NCI-H2227 (cell line): ENCODE results near the gene HOXC9.

Experiments
- DNase-seq: peaks from one replicate; lab custom pipeline; 2025; ENCODE audit not compliant: unreplicated experiment; lab: John Stamatoyannopoulos, UW

Gene HOXC9

DNA sequence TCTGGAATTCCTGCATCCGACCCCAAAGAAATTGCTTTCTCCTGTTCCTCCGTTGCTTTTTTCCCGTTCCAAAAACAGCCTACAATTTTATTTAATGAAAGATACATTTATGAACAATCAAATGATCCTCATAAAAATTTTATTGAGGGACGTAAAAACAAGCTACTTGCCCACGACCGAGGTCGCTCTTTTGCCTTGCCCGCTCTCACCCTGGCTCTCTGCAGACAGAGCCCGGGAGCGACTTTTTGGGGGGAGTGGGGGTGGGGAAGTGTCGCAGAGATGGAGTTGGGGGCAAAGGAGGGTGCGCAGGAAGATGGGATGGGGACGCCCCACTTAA is 1.1 kb upstream of the HOXC9 start:
- DNase-seq, result no peak

DNA sequence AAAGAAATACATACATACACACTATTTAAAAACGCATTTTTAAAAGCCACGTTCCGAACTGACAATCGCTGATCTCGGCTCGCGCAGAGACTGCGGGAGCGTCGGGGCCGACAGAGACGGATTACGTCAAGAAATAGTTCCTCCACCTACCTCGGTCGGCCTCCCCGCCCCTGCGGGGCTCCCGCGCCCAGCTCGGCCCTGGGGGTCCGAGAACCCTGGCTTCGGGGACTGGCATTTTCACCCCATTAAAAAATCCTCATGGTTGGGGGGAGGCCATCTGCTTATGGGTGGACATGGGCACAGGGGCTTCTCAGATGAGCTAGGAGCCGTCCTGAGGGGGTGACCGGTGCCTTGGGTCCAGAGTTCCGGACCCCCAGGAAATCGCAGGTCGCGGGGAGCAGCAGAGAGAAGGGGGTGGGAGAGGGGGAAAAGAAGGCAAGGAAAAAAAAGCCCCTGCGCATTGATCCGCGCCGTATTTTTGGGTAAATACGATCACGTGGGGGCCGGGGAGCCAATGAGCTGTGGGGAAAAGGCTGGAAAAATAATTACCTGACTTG is 324 bp upstream of the HOXC9 start:
- DNase-seq, result peak; percentile 68

DNA sequence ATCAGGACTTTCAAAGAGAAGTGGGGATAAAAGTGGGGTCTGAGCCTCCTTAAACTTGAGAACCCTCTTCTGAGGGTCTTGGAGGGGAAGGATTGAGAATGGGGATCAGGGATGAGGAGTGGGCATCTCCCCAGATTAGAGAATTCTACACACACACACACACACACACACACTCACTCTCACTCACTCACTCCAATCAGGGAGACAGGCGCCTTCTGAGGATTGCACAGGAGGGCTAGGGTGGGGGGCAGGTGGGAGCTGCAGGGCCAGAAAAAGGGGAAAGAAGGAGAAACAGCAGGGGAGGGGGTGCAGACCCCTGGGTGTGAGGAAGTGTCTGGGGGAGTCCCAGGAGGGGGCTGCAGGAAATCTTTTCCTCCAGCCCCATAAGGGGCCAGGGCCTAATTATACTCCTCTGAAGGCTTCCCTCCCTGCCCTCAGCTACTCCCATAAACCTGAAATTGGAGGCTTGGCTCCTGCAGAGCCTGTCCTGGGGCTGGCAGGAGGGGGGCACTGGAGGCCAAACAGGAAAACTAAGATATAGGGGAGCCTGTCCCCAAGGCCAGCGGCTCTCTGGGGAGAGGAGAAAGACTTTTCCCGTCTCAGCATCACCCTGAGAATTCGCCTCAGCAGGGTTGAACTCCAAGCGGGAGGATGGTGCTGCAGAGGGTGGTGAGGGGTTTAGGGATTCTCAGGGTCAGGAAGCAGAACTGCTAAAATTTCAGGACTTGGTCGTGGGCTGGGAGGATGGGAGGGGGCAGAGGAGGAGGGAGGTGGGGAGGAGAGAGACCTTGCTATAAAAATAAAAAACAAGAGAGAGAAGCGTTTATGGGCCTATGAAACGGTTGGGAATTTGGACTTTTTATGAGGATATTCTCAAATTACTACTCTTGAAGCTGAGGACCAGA is 1.6 kb downstream of the HOXC9 start:
- no peak for DNase-seq

- DNase-seq, result no peak
Observed at GRCh38 chr12:54002278-54002914, 2.4 kb downstream of the HOXC9 start.

DNA sequence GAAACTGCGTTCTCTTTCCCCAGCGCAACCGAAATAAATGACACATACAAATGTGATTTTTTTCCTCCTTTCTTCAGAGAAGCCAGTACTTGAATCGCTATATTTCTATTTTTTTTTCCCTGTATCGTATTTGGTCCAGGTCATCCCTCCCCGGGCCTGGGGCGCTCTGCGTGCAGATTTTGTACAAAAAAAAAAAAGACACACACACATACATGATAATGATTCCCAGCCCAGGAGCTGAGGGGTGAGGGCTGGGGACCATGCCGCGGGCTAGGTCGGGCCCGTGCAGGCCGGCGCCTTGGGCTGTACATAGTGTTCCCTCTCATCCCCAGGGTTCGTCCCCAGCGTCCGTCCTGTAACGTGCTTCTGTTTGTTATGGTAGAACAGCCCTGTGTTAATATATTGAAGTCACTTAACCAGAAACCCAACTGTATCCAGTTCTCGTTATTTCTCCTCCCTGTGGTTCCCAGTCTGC is 3.0 kb downstream of the HOXC9 start:
- DNase-seq, result no peak

DNA sequence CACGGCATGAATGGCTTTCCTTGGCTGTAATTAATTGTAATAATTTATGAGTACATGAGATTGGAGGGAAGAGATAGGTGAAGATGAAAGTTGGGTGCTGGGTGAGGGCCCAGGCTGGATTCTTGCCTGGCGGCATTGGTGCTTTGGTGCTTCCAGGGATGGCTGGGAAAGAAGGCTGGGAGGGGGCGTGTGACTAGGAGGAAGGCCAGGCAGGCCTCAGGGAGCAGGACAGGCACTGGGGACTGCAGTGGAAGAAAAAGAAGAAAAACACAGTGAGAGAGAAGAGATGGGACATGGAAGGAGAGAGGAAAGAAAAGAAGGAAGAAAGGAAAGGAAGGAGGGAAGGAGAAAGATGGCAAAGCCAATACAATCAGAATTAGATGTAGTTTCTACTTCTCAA is 3.7 kb downstream of the HOXC9 start:
- DNase-seq, result no peak

DNA sequence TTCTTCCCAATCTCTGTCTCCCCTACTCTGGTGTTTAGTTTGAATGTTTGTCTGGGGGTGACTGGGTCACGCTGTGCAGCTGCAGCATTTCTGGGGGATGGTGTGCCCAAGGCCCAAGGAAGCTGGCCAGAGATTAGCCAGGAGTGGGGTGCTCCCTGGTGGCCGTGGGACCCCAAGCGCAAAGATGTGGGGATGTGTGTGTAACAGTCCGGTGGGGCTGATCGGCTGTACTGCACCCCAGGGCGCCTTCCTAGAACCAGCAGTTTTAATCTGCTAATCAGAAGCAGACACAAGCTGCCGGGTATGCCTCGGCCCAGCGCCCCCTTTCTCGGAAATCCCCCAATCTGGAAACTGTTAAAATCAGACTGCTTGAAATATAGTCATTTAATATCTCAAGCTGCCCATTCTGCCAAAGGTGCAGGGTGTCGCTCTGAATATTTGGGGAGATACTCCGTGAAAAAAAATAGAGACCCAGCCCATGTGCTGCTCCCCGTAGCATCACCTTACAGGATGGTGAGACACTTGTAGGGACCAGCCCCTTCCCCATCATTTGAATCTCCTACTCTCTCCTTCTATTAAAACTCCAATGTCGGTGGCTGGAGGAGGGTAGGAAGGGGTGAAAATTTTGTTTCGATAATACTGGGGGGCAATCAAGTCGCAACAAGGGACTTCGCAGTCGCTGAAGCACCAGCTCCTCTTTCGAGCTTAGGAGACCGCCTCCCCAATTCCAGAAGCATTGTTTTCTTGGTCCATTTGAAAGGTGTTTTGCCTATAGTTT is 4.3 kb downstream of the HOXC9 start:
- DNase-seq, result no peak

DNA sequence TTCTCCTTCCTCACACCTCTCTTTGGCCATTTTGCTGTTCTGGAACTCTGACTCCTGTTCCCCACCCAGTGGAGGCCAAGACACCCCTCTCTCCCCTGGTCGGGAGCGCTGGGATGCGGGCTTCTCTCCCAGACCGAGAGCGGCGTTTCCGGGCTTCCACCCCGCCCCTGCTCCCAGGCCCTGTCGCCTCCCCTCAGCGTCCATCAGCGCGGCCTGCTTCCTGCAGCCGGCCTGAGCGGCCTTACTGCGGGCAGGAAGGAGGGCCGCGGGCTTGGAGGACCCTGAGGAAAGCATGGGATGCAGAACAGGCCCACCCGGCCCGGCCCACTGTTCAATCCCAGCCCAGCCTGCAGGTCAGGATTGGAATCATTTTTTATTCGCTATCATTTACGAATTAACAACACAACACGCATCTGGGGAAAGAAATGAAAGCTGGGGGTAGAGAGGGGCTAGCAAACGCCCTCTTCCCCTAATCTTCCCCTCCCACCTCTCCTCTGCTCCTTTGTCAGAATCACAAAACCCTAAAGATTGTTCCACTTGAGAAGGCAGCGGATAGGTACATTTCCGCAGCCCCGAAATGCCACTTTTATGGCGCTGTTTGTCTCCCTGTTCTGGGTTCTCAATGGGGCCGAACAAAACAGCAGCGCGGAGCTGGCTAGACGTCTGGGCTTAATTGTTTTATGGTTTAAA is 5.0 kb downstream of the HOXC9 start:
- DNase-seq, result no peak

DNA sequence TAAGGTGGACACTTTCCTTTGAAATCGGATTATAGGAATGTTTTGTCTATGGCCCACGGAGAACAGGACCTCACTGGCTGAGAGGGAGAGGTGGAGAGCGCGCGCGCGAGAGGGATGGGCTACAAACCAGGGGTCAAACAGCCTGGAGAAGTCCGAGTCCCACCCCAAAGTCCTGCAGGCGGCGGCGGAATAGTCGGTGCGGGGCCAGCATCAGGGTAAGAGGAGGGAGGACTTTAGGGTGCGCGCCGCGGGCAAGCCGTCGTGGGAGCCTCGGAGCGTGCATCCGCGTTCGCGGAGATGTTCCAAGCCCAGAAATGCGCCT is 5.5 kb downstream of the HOXC9 start:
- DNase-seq, result no peak

GRCh38 chr12:54005853-54006558 is 6.0 kb downstream of the HOXC9 start:
- DNase-seq, result peak; percentile 82

DNA sequence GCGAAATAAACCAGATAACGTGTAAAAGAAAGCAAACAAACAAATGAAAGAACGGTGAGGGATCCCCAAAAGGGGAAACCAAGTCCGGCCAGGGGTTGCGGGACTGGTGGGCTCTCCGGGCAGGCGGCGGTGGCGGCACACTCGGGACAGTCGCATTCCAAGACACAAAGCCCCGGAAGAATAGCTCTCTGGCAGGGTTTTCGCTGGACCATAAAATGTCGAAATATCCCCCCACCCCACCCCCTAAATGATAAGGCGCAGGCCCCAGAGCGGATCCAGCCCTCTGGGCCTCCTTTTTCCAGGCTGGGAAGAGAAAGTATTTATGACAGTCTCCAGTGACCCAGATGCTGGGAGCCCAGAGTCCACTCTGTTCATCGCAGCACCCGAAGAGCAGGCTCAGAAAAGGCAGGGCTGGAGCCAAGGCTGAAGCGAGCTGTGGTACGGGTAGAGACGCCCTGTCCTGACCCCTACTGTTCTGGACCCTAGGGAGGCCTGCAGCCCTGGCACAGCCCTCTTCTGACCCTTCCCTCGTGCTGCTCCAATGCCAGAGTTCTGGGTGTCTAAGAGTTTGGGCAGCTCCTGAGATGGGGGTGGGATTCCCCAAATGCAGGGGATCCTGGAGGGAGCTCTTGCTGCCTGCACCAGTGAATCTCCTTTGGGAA is 6.7 kb downstream of the HOXC9 start:
- DNase-seq, result no peak

DNA sequence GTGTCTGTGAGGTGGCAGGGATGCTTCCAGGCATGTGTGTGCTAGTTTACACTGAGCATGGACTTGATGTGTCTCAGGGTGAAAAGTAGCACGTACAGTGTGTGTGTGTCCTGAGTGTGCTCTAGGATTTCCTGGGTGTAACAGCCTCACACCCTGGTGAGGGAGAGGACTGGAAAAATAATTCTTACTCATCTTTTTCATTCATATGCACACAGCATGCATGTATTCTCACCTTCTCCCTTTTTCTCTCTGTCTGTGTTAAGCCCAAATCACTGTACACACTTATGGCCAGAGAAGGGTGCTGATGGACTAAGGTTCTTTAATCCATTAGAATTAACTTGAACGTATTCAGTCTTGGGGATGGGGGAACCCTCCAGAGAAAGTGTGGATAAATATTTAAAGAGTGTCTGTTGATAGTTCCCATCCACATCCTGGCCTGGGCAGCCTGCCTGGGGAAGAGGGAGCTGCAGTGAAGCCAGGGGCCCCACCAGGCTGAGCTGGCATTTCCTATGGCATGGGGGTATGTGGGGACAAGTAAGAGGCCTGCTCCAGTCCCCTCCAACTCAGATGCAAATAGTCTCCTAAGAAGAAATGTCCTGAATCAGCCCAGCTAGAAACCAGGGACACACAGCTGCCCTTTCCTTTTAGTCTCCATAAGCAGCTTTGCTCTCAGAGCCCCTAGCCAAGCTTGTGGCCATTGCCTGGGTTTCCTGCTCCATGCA is 7.7 kb downstream of the HOXC9 start:
- no peak for DNase-seq

DNA sequence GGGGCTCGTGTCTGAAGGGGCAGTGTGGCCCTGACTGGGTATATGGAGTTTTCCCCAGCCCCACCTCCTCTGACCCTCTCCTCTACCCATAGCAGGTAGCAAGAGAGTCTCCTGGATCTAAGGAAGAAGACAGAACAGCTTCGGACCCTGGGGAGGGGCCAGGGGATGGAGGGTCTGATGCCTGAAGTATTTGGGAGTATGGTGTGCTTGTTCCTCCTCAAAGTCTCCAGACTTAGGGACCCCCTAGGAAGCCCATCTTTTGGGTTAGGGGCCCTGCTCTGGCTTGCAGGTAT is 8.2 kb downstream of the HOXC9 start:
- no peak for DNase-seq

DNA sequence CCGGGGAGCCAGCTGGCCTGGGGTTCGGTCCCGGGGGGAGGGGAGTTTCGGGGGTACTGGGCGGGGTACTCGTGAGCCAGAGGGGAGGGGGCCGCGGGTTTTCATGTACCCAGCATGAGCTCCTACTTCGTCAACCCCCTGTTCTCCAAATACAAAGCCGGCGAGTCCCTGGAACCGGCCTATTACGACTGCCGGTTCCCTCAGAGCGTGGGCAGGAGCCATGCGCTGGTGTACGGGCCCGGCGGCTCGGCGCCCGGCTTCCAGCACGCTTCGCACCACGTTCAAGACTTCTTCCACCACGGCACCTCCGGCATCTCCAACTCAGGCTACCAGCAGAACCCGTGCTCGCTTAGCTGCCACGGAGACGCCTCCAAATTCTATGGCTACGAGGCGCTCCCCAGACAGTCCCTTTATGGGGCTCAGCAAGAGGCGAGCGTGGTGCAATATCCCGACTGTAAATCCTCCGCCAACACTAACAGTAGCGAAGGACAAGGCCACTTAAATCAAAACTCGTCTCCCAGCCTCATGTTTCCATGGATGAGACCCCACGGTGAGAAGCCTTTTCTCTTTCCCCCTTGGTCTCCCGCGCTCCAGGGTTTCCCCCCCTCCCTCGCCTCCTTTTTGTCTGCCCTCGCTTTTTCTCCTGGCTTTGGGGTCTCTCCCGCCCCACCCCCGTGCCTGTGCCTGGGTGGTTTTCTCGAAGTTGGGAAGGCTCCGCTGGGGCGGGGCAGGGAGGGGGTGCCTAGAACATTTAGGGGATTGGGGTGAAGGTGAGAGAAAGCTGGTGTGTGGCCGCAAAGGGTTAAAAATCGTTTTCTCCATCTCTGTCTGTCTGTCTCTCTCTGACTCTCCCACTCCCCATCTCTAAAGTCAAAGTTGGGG is 9.5 kb downstream of the HOXC9 start:
- peak; percentile 27 for DNase-seq

GRCh38 chr12:54010053-54010971 is 10.4 kb downstream of the HOXC9 start:
- DNase-seq, result no peak

- DNase-seq, result no peak
Observed at GRCh38 chr12:54010972-54011664, 11.2 kb downstream of the HOXC9 start.
